Mesothelial cell of epicardium (in vitro differentiated cells): ENCODE data around the gene FOXI3. TPM values are rescaled to one million over a fixed set of nuclear protein-coding genes. Genes with fewer than 3 reads are reported as not detected.

Experiments
- DNase-seq, 2 experiments: peaks; one replicate each; pipeline ENCODE4 v3.0.0; 2021; ENCODE audit warnings: low spot score in 2 of 2; ENCODE audit not compliant: unreplicated experiment in 2 of 2
- H3K27ac Mint-ChIP-seq: 2 replicates; pipeline ENCODE4 v1.8.0; 2021; ENCODE audit warnings: mixed read lengths
- H3K27me3 Mint-ChIP-seq: 2 replicates; pipeline ENCODE4 v1.8.0; 2021; ENCODE audit warnings: low read depth, mixed read lengths
- H3K36me3 Mint-ChIP-seq: 2 replicates; pipeline ENCODE4 v1.8.0; 2021; ENCODE audit warnings: mixed read lengths
- H3K4me1 Mint-ChIP-seq: 2 replicates; pipeline ENCODE4 v1.8.0; 2021; ENCODE audit warnings: mixed read lengths
- H3K4me3 Mint-ChIP-seq: 2 replicates; pipeline ENCODE4 v1.8.0; 2021; ENCODE audit warnings: mild to moderate bottlenecking, moderate library complexity, mixed read lengths
- H3K9me3 Mint-ChIP-seq: 2 replicates; pipeline ENCODE4 v1.8.0; 2021; ENCODE audit warnings: mixed read lengths
- CTCF ChIP-seq: fragments of 200-600 bp; sonication (generic); IDR thresholded peaks from one replicate; pipeline ENCODE4 v1.5.0; 2021; ENCODE audit warnings: antibody characterized with exemption; ENCODE audit not compliant: unreplicated experiment
- total RNA-seq: library from RNA; stranded (reverse); gene quantifications from 3 replicates; pipeline ENCODE4 v1.2.1, GENCODE V29; 2021

FOXI3 gene
- total RNA-seq, 1 donor from 2014 or later: 0.40 TPM

- Mint-ChIP-seq H3K27ac (no peak overlapping the region), H3K9me3 (no peaks in the 10 kb centered on the region), H3K27me3 (no peaks in the 10 kb centered on the region), H3K4me1 (no peaks in the 10 kb centered on the region), H3K36me3 (no peaks in the 10 kb centered on the region), H3K4me3 (no peak overlapping the region)
- TF ChIP-seq CTCF: no peak
- no peak for DNase-seq
Observed at GRCh38 chr2:88464153-88464552, 11.7 kb upstream of the FOXI3 start.

- Mint-ChIP-seq H3K4me1 (peaks cover 11% of the 10 kb centered on the region), H3K27me3 (peaks cover 9% of the 10 kb centered on the region), H3K9me3 (no peaks in the 10 kb centered on the region), H3K36me3 (no peaks in the 10 kb centered on the region), H3K27ac (peak overlapping the region; percentile 9), H3K4me3 (no peak overlapping the region)
- no peak for DNase-seq
- no peak for TF ChIP-seq CTCF
Observed at GRCh38 chr2:88458633-88459032, 6.1 kb upstream of the FOXI3 start.

GRCh38 chr2:88452980-88453582 lies 588 bp upstream of the FOXI3 start:
- H3K27ac Mint-ChIP-seq: peak overlapping the region; percentile 44
- DNase-seq: peak in 1 of 2 experiments; percentile 41
- H3K4me1 Mint-ChIP-seq: peaks cover 7% of the 10 kb centered on the region
- H3K4me3 Mint-ChIP-seq: peak overlapping the region; percentile 71
- no peak for TF ChIP-seq CTCF
- H3K9me3 Mint-ChIP-seq: no peaks in the 10 kb centered on the region
- H3K27me3 Mint-ChIP-seq: peaks cover 56% of the 10 kb centered on the region
- no peaks in the 10 kb centered on the region for H3K36me3 Mint-ChIP-seq

GRCh38 chr2:88451811-88452564 lies 505 bp downstream of the FOXI3 start:
- H3K27me3 Mint-ChIP-seq: peaks cover 67% of the 10 kb centered on the region
- DNase-seq: peak in 1 of 2 experiments; percentile 50
- peaks cover 5% of the 10 kb centered on the region for H3K4me1 Mint-ChIP-seq
- peak overlapping the region; percentile 63 for H3K4me3 Mint-ChIP-seq
- H3K9me3 Mint-ChIP-seq: no peaks in the 10 kb centered on the region
- TF ChIP-seq CTCF: no peak
- H3K27ac Mint-ChIP-seq: no peak overlapping the region
- H3K36me3 Mint-ChIP-seq: no peaks in the 10 kb centered on the region

- H3K9me3 Mint-ChIP-seq: no peaks in the 10 kb centered on the region
- DNase-seq: no peak
- peaks cover 70% of the 10 kb centered on the region for H3K27me3 Mint-ChIP-seq
- H3K27ac Mint-ChIP-seq: no peak overlapping the region
- H3K4me1 Mint-ChIP-seq: peaks cover 5% of the 10 kb centered on the region
- H3K36me3 Mint-ChIP-seq: no peaks in the 10 kb centered on the region
- H3K4me3 Mint-ChIP-seq: peak overlapping the region; percentile 63
- TF ChIP-seq CTCF: no peak
Observed at GRCh38 chr2:88450925-88451810, 1.3 kb downstream of the FOXI3 start.
